ENCODE measurements around the gene AZGP1. TPM values are rescaled to one million over a fixed set of nuclear protein-coding genes. Genes with fewer than 3 reads are reported as not detected.
A peak's percentile ranks its signal among the peaks of the same experiment; 100 is the strongest.
"Not testable (repeated sequence)": the region's sequence is repeated elsewhere in the genome, so short reads cannot be mapped to it uniquely, and the experiment has no call there.

Gene AZGP1
- total RNA-seq, 2 donors from 2014 or later = not detected

- Histone ChIP-seq H3K9me3 (ENCODE audit: control insufficient read depth, low read length) (no peaks in the 10 kb centered on the region), H3K36me3 (ENCODE audit: control insufficient read depth, insufficient read depth, low read length) (no peaks in the 10 kb centered on the region), H3K27me3 (ENCODE audit: control insufficient read depth, insufficient read depth, low read length, poor library complexity, severe bottlenecking) (peaks cover 10% of the 10 kb centered on the region), H3K27ac (ENCODE audit: low read depth, low read length) (no peak overlapping the region), H3K9ac (ENCODE audit: extremely low read depth, low read length, poor library complexity, severe bottlenecking) (no peak overlapping the region), H3K4me1 (ENCODE audit: control insufficient read depth, insufficient read depth, low read length) (no peaks in the 10 kb centered on the region), H3K4me3 (ENCODE audit: low read length) (no peak overlapping the region)
- Mint-ChIP-seq H3K4me3 (no peak overlapping the region), H3K9me3 (no peaks in the 10 kb centered on the region), H3K27me3 (ENCODE audit: insufficient read depth) (peaks cover 16% of the 10 kb centered on the region), H3K27ac (no peak overlapping the region), H3K4me1 (peaks cover 2% of the 10 kb centered on the region), H3K36me3 (ENCODE audit: low read depth) (no peaks in the 10 kb centered on the region)
- no peak for TF ChIP-seq CTCF (conservative IDR thresholded peaks at IDR 0.05)
- 86 to 91% methylated on average over 15 to 21 of the region's 21 CpGs for WGBS, 2 experiments (ENCODE audit: insufficient coverage in 1 of 2, insufficient read length in 1 of 2)
- DNase-seq = no peak
These were observed 16.7 kb upstream of the AZGP1 start for GRCh38 chr7:99992330-99993038.

DNA sequence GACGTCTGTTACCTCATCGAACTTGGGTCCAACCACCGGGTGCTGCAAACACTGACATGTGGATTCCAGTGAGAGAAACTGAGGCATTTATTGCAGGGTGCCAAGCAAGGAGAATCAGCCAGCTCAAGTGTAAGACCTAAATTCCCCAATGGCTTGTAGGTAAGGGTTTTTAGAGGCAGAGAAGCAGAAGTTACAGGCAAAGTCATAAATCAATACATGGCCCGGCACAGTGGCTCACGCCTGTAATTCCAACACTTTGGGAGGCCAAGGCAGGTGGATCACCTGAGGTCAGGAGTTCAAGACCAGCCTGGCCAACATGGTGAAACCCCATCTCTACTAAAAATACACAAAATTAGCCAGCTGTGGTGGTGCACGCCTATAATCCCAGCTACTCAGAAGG lies 15.7 kb upstream of the AZGP1 start:
- H3K27ac ChIP-seq (ENCODE audit: low read depth, low read length); H3K36me3 ChIP-seq (ENCODE audit: control insufficient read depth, insufficient read depth, low read length); H3K27ac Mint-ChIP-seq; H3K4me1 ChIP-seq (ENCODE audit: control insufficient read depth, insufficient read depth, low read length); H3K4me3 Mint-ChIP-seq; H3K9me3 ChIP-seq (ENCODE audit: control insufficient read depth, low read length); H3K9ac ChIP-seq (ENCODE audit: extremely low read depth, low read length, poor library complexity, severe bottlenecking); H3K4me3 ChIP-seq (ENCODE audit: low read length); DNase-seq; H3K9me3 Mint-ChIP-seq; H3K27me3 ChIP-seq (ENCODE audit: control insufficient read depth, insufficient read depth, low read length, poor library complexity, severe bottlenecking); H3K36me3 Mint-ChIP-seq (ENCODE audit: low read depth); H3K4me1 Mint-ChIP-seq: not testable (repeated sequence)
- peaks cover 16% of the 10 kb centered on the region for H3K27me3 Mint-ChIP-seq (ENCODE audit: insufficient read depth)
- 57 to 75% methylated on average over 3 to 6 of the region's 6 CpGs for WGBS, 2 experiments (ENCODE audit: insufficient coverage in 1 of 2, insufficient read length in 1 of 2)

GRCh38 chr7:99990460-99990852 lies 14.6 kb upstream of the AZGP1 start:
- no peak for DNase-seq
- peak overlapping the region; percentile 33 for H3K4me3 Mint-ChIP-seq

More at GRCh38 chr7:99990460-99990852, 14.6 kb upstream of the AZGP1 start:
- Mint-ChIP-seq H3K27ac (no peak overlapping the region), H3K36me3 (ENCODE audit: low read depth) (no peaks in the 10 kb centered on the region), H3K4me1 (no peaks in the 10 kb centered on the region), H3K9me3 (no peaks in the 10 kb centered on the region), H3K27me3 (ENCODE audit: insufficient read depth) (peaks cover 14% of the 10 kb centered on the region)
- no peaks in the 10 kb centered on the region for H3K4me1 ChIP-seq (ENCODE audit: control insufficient read depth, insufficient read depth, low read length)
- no peak overlapping the region for H3K4me3 ChIP-seq (ENCODE audit: low read length)
- peaks cover 10% of the 10 kb centered on the region for H3K27me3 ChIP-seq (ENCODE audit: control insufficient read depth, insufficient read depth, low read length, poor library complexity, severe bottlenecking)
- TF ChIP-seq CTCF (conservative IDR thresholded peaks at IDR 0.05) = no peak
- 58 to 62% methylated on average over 8 to 11 of the region's 14 CpGs for WGBS, 2 experiments (ENCODE audit: insufficient coverage in 1 of 2, insufficient read length in 1 of 2)
- peak overlapping the region; percentile 49 for H3K27ac ChIP-seq (ENCODE audit: low read depth, low read length)
- no peaks in the 10 kb centered on the region for H3K36me3 ChIP-seq (ENCODE audit: control insufficient read depth, insufficient read depth, low read length)
- no peak overlapping the region for H3K9ac ChIP-seq (ENCODE audit: extremely low read depth, low read length, poor library complexity, severe bottlenecking)
- H3K9me3 ChIP-seq (ENCODE audit: control insufficient read depth, low read length) = no peaks in the 10 kb centered on the region

Measured in endodermal cell (in vitro differentiated cells).